GM19463 (cell line): ENCODE data around the gene GALNT10.

Experiments used
- ATAC-seq: cut with Tn5 transposase; IDR thresholded peaks from one replicate; pipeline ENCODE4 v1.9.1; 2021; ENCODE audit warnings: mild to moderate bottlenecking, moderate library complexity; ENCODE audit not compliant: unreplicated experiment

The GALNT10 gene

DNA sequence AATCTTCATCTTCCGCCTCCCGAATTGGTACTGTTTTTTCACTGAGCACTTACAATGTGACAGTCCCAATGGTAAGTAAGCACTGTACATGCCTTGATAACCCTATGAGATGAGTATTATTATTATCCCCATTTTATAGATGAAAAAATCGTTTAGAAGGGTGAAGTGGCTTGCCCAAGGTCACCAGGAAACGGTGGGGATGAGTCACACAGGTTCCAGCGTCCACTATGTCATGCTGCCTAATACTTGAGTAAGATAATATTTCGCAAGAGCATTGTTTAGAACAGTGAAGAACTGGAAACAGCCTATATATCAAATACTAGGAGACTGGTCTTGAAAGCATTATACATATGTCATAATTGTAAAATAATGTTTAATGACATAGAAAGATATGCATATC, 274.6 kb downstream of the GALNT10 start:
- ATAC-seq: no peak

DNA sequence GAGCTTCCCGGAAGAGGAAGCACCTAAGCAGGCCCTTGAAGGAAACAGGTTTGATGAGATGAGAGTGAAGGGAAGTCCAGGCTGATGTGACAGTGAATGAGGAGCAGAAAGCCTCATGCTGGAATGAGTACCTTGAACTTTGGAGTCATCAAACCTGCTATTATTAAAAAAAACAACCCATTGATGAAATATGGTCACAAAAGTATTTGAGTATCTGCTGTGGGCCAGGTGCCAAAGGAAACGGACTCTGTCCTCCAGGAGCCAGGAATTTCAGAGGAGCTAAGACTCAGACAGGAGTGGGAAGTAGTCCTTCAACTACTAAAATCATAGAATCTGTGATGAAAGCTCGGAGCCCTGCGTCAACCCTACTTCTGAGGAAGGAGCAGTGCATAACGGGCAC, 275.6 kb downstream of the GALNT10 start:
- no peak for ATAC-seq

GRCh38 chr5:154466671-154467070, 276.1 kb downstream of the GALNT10 start:
- ATAC-seq: no peak

GRCh38 chr5:154467655-154468354, 277.3 kb downstream of the GALNT10 start:
- ATAC-seq: peak; percentile 97

DNA sequence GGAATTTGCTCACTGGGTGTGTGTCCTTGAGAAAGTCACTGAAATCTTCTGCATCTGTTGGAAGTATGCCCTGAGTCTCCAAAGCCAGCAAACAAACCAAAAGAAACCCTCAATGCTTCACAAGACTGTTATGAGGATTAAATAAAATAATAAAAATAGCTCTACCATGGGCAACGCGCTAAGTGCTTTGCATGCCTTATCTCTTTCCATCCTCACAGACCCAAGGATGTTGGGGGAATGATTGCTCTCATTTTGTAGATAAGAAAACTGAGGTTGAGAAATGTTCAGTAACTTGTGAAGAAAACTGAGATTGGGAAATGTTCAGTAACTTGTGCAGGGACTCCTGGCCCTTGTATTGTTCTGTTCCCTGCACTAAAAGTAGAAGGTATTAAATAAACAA, 279.6 kb downstream of the GALNT10 start:
- ATAC-seq: no peak
